HG03469 (cell line): ENCODE data around the gene PLA2R1.

Experiments
- ATAC-seq: cut with Tn5 transposase; IDR thresholded peaks from one replicate; pipeline ENCODE4 v1.9.1; 2021; ENCODE audit warnings: mild to moderate bottlenecking, moderate library complexity, moderate number of reproducible peaks; ENCODE audit not compliant: unreplicated experiment

The PLA2R1 gene

GRCh38 chr2:159898441-159898840 lies 164.0 kb downstream of the PLA2R1 start:
- ATAC-seq, result no peak

- ATAC-seq, result no peak
These were observed 164.7 kb downstream of the PLA2R1 start for GRCh38 chr2:159897720-159898119.

- no peak for ATAC-seq
These were observed 165.3 kb downstream of the PLA2R1 start for GRCh38 chr2:159897081-159897480.

GRCh38 chr2:159895258-159896065 lies 167.0 kb downstream of the PLA2R1 start:
- peak; percentile 50 for ATAC-seq

- ATAC-seq, result no peak
These were observed 168.1 kb downstream of the PLA2R1 start for GRCh38 chr2:159894145-159894838.

- ATAC-seq, result no peak
These were observed 169.2 kb downstream of the PLA2R1 start for GRCh38 chr2:159892990-159893810.

- no peak for ATAC-seq
These were observed 170.3 kb downstream of the PLA2R1 start for GRCh38 chr2:159891917-159892730.

GRCh38 chr2:159891267-159891588 lies 171.2 kb downstream of the PLA2R1 start:
- no peak for ATAC-seq

GRCh38 chr2:159890551-159891266 lies 171.7 kb downstream of the PLA2R1 start:
- ATAC-seq, result peak; percentile 25

- no peak for ATAC-seq
These were observed 180.2 kb downstream of the PLA2R1 start for GRCh38 chr2:159882130-159882745.
